Loucy (cell line): ENCODE data around the gene POLD4.

Experiments
- H2AFZ ChIP-seq: fragments of 200-600 bp; sonication (generic); 2 replicates; pipeline ENCODE4 v1.6.0; 2016; ENCODE audit warnings: antibody characterized with exemption, mild to moderate bottlenecking, low read length, moderate library complexity
- H3F3A ChIP-seq: fragments of 200-600 bp; 2 replicates; pipeline ENCODE4 v1.6.0; 2016; ENCODE audit warnings: antibody characterized with exemption, low read depth, mild to moderate bottlenecking
- H3K27me3 ChIP-seq: fragments of 200-600 bp; sonication (generic); 2 replicates; pipeline ENCODE4 v1.6.1; 2014; ENCODE audit warnings: low read length, mild to moderate bottlenecking; ENCODE audit not compliant: insufficient read depth, poor library complexity, severe bottlenecking
- H3K36me3 ChIP-seq: fragments of 200-600 bp; sonication (generic); 2 replicates; pipeline ENCODE4 v1.6.1; 2016; ENCODE audit warnings: low read length; ENCODE audit not compliant: insufficient read depth
- H3K4me1 ChIP-seq: fragments of 200-600 bp; sonication (generic); 2 replicates; pipeline ENCODE4 v1.5.1; 2014; ENCODE audit warnings: low read length, mild to moderate bottlenecking; ENCODE audit not compliant: insufficient read depth, poor library complexity, severe bottlenecking
- H3K4me2 ChIP-seq: fragments of 200-600 bp; sonication (generic); 2 replicates; pipeline ENCODE4 v1.6.0; 2014; ENCODE audit warnings: antibody characterized with exemption, low read length, low read depth, mild to moderate bottlenecking; ENCODE audit not compliant: poor library complexity, severe bottlenecking
- H3K4me3 ChIP-seq: fragments of 200-600 bp; sonication (generic); 2 replicates; pipeline ENCODE4 v1.5.1; 2014; ENCODE audit warnings: low read length, mild to moderate bottlenecking, mixed read lengths; ENCODE audit not compliant: poor library complexity, severe bottlenecking
- H3K79me2 ChIP-seq: fragments of 200-600 bp; sonication (generic); 2 replicates; pipeline ENCODE4 v1.6.1; 2014; ENCODE audit warnings: low read length; ENCODE audit not compliant: insufficient read depth
- H3K9ac ChIP-seq: fragments of 200-600 bp; sonication (generic); 2 replicates; pipeline ENCODE4 v1.6.0; 2014; ENCODE audit warnings: mild to moderate bottlenecking, low read depth, low read length, moderate library complexity; ENCODE audit not compliant: poor library complexity, severe bottlenecking
- H3K9me2 ChIP-seq: fragments of 200-600 bp; sonication (generic); replicated peaks from 2 replicates; pipeline ENCODE4 v1.6.1; 2016; ENCODE audit warnings: low read depth, low read length, mixed read lengths
- H3K9me3 ChIP-seq: fragments of 200-600 bp; sonication (generic); 2 replicates; pipeline ENCODE4 v1.6.1; 2014; ENCODE audit warnings: mild to moderate bottlenecking, antibody characterized with exemption, low read length, low read depth; ENCODE audit not compliant: insufficient read depth
- H4K20me1 ChIP-seq: fragments of 200-600 bp; sonication (generic); 2 replicates; pipeline ENCODE4 v1.6.0; 2014; ENCODE audit warnings: antibody characterized with exemption, low read length, mild to moderate bottlenecking; ENCODE audit not compliant: insufficient read depth, poor library complexity, severe bottlenecking
- CTCF ChIP-seq: fragments of 200-600 bp; sonication (generic); conservative IDR thresholded peaks from 2 replicates; pipeline ENCODE4 v1.5.1; 2014; ENCODE audit warnings: mild to moderate bottlenecking, antibody characterized with exemption, low read length
- EZH2phosphoT487 ChIP-seq: fragments of 200-600 bp; IDR thresholded peaks from 2 replicates; pipeline ENCODE4 v1.6.1; 2018; ENCODE audit warnings: antibody characterized with exemption, mild to moderate bottlenecking, moderate library complexity, borderline replicate concordance

Gene POLD4

DNA sequence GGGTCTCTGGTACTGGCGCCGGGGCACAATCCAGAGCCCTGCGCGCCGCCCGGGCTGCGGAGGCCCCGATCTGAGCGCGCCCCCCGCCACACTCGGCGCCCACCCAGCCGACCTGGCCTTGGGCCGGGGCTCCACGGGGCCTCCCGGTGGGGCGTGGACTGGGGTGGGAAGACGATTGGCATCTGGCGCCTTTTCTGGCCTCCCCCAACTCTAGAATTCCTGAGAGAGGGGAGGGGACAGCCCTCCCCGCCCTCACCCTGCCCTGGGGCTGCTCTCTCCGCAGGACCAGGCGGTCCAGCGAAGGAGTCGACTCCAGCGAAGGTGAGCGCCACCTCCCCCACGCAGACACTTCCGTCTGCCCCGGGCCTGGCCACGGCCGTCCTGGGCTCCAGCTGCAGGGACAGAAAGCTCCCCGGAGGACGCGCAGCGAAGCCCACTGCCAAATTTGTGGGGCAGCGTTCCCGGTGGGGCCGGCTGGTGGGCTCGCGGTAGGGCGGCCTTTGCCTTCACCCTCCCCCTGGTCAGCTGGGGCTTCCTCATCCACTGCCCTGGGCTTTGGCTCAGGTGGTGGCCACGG is 49.4 kb downstream of the POLD4 start:
- Histone ChIP-seq H2AFZ (no peak overlapping the region), H3F3A (no peaks in the 10 kb centered on the region), H3K4me3 (peak overlapping the region; percentile 69), H3K36me3 (peaks cover 34% of the 10 kb centered on the region; the same call in 1 of the 2 replicates), H3K4me1 (no peaks in the 10 kb centered on the region), H3K9me3 (no peaks in the 10 kb centered on the region), H3K4me2 (peak overlapping the region; percentile 40), H3K27me3 (no peaks in the 10 kb centered on the region), H4K20me1 (no peaks in the 10 kb centered on the region), H3K9ac (peak overlapping the region; percentile 54), H3K79me2 (no peaks in the 10 kb centered on the region), H3K9me2 (no peaks in the 10 kb centered on the region)
- TF ChIP-seq EZH2phosphoT487 (no peak), CTCF (no peak)

GRCh38 chr11:67303132-67303834 is 50.1 kb downstream of the POLD4 start, which contains the start of gene SSH3:
Gene SSH3, plus strand, starts transcription at chr11:67303530. Its CDS starts 96 bp downstream, at chr11:67303626.
- no peaks in the 10 kb centered on the region for H3K79me2 ChIP-seq
- no peaks in the 10 kb centered on the region for H4K20me1 ChIP-seq
- no peaks in the 10 kb centered on the region for H3K4me1 ChIP-seq
- no peak within 1 kb of the TSS for H2AFZ ChIP-seq
- TF ChIP-seq CTCF: no peak
- TF ChIP-seq EZH2phosphoT487: no peak
- no peaks in the 10 kb centered on the region for H3K27me3 ChIP-seq
- peaks cover 39% of the 10 kb centered on the region; the same call in 1 of the 2 replicates for H3K36me3 ChIP-seq
- H3K4me2 ChIP-seq: peak within 1 kb of the TSS; percentile 40
- H3K9me3 ChIP-seq: no peaks in the 10 kb centered on the region
- peak within 1 kb of the TSS; percentile 54 for H3K9ac ChIP-seq
- peak within 1 kb of the TSS; percentile 69 for H3K4me3 ChIP-seq
- H3F3A ChIP-seq: no peaks in the 10 kb centered on the region
- no peaks in the 10 kb centered on the region for H3K9me2 ChIP-seq

GRCh38 chr11:67302571-67303131 is 50.7 kb downstream of the POLD4 start:
- peaks cover 39% of the 10 kb centered on the region; the same call in 1 of the 2 replicates for H3K36me3 ChIP-seq
- H3K4me3 ChIP-seq: peak overlapping the region; percentile 69
- H4K20me1 ChIP-seq: no peaks in the 10 kb centered on the region
- H3K79me2 ChIP-seq: no peaks in the 10 kb centered on the region
- H3K9me2 ChIP-seq: no peaks in the 10 kb centered on the region
- H3K4me1 ChIP-seq: no peaks in the 10 kb centered on the region
- H3K9ac ChIP-seq: no peak overlapping the region
- H3F3A ChIP-seq: no peaks in the 10 kb centered on the region
- H3K9me3 ChIP-seq: no peaks in the 10 kb centered on the region
- peak overlapping the region; percentile 40 for H3K4me2 ChIP-seq
- H3K27me3 ChIP-seq: no peaks in the 10 kb centered on the region
- no peak overlapping the region for H2AFZ ChIP-seq
- TF ChIP-seq EZH2phosphoT487 (no peak), CTCF (no peak)
